GOT3 (cell line): ENCODE data around the gene HGS.

Experiments used
- DNase-seq: peaks from one replicate; lab custom pipeline; 2025; ENCODE audit warnings: mixed read lengths; lab: John Stamatoyannopoulos, UW

Gene HGS

DNA sequence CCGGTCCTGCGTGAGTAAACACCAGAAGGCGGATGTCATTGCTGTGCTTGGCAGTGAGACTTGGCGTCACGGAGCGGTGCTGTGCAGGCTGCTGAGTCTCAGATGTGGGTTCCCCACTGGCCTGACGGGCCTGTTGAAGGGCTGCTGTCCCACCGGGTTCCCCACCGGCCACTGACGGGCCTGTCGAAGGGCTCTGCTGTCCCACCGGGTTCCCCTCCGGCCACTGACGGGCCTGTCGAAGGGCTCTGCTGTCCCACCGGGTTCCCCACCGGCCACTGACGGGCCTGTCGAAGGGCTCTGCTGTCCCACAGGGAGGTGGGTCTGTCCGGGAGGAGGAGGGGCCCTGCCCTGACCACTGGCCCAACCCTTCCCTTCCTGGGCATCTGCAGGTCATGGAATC is 2.8 kb downstream of the HGS start:
- DNase-seq, result no peak

- no peak for DNase-seq
Measured at GRCh38 chr17:81687770-81688541, 4.1 kb downstream of the HGS start.

- no peak for DNase-seq
Measured at GRCh38 chr17:81688616-81689015, 4.8 kb downstream of the HGS start.

DNA sequence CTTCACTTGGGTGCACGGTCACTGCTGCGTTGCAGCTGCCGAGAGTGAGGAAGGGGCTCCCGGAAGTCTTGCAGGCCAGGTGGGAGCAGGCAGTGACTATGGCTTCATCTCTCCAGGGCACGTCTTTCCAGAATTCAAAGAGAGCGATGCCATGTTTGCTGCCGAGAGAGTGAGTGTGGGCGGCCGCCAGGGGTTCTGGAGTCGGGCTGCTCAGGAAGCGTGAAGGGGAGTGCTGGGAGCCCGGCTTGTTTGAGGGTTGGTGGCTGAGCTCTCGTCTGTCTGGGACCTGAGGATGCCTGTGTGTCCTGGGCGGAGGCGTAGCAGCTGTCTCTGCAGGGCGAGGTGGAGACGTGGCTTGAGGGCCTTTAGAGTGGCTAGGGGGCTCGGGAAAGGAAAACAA is 6.3 kb downstream of the HGS start:
- DNase-seq, result no peak

DNA sequence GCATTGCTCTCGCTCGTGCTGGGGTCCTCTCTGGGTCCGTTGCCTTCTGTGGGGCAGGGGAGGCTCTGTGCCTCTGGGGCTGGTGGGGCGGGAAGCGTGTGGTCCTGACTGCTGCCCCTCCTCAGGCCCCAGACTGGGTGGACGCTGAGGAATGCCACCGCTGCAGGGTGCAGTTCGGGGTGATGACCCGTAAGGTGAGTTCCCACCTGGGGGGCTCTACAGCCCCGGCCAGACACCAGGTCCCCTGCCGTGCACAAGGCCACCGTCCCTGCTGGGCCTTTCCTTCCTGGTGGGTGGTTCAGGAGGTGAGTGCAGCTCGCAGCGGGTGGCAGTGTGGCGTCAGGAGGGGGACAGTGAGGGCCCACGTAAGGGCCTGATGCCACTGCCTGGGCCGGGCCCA is 6.7 kb downstream of the HGS start:
- DNase-seq, result no peak

DNA sequence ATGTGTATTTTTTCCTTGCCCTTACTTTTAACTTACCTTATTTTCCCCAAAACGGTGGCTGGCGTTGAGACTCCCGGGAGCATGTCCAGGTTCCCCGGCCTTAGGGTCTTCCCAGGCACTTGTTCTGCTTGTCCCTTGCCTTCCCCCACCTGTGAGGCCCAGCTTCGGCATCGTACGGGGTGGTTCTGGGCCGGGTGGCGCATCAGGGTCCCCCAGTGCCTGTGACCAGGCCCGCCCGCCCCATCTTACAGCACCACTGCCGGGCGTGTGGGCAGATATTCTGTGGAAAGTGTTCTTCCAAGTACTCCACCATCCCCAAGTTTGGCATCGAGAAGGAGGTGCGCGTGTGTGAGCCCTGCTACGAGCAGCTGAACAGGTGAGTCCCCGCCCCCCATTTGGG is 7.4 kb downstream of the HGS start:
- no peak for DNase-seq

GRCh38 chr17:81691608-81692007 is 7.8 kb downstream of the HGS start:
- DNase-seq, result no peak

DNA sequence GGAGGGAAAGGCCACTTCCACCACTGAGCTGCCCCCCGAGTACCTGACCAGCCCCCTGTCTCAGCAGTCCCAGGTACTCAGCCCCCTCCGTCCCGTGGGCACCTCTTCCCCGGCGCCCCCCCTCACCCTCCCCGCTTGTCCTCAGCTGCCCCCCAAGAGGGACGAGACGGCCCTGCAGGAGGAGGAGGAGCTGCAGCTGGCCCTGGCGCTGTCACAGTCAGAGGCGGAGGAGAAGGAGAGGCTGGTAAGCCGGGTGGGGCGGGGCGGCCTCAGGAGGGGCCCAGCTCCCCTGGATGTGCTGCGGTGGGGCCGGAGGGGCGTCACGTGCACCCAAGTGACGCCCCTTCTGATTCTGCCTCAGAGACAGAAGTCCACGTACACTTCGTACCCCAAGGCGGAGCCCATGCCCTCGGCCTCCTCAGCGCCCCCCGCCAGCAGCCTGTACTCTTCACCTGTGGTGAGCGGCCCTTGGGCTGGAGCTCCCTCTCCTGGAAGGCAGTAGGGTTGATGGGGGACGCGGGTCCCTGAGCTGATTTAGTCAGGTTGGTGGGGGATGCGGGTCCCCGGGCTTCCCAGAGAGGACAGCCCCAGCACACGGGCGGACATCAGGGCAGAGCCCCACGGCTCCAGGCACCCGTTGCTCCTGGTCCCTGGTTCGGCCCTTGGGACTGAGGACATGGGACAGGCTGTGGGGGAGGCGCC is 9.8 kb downstream of the HGS start:
- DNase-seq, result no peak

GRCh38 chr17:81694810-81695209 is 11.0 kb downstream of the HGS start:
- DNase-seq, result no peak

DNA sequence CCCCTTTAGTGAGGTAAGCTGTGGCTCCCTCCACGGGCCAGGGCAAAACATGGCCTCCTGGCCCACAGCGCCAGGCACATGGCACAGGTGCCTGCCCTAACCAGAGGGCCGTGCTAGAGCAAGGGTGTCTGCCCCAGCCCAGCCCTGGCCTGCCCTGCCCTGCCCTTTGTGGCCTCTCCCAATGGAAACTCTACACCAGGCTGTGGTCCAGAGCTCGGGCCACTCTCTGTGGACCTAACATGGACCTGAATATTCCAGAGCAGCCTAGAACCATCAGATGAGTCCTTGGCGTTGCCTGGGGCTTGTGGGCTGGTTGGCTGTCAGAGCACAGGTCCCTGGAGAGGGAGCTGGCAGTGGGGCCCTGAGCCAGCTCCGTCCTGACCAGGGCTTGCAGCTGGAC is 11.4 kb downstream of the HGS start:
- DNase-seq, result no peak

DNA sequence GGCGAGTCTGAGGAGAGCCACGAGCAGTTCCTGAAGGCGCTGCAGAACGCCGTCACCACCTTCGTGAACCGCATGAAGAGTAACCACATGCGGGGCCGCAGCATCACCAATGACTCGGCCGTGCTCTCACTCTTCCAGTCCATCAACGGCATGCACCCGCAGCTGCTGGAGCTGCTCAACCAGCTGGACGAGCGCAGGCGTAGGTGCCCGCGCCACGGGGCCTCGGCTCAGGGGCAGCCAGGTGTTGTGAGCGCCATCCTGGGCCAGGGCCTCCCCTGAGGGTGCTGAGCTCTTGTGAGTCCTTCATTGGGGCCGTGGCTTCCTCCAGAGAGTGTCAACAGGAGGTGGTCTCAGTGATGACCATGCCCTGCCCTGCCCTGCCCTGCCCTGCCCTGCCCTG is 12.0 kb downstream of the HGS start:
- DNase-seq, result no peak

DNA sequence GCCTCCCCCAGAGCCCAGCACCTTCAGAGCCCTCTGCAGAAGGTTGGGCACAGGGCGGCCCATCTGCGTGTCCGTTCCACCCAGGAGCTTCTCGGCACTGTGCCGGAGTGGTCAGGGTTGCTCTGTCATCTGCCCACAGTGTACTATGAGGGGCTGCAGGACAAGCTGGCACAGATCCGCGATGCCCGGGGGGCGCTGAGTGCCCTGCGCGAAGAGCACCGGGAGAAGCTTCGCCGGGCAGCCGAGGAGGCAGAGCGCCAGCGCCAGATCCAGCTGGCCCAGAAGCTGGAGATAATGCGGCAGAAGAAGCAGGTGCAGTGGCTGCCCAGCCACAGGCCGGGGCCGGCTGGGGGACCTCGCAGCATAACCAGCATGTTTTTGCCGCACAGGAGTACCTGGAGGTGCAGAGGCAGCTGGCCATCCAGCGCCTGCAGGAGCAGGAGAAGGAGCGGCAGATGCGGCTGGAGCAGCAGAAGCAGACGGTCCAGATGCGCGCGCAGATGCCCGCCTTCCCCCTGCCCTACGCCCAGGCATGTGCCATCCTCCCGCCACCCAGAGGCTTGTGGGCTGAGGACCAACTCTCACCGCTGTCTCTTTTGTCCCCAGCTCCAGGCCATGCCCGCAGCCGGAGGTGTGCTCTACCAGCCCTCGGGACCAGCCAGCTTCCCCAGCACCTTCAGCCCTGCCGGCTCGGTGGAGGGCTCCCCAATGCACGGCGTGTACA is 12.6 kb downstream of the HGS start:
- DNase-seq, result no peak

DNA sequence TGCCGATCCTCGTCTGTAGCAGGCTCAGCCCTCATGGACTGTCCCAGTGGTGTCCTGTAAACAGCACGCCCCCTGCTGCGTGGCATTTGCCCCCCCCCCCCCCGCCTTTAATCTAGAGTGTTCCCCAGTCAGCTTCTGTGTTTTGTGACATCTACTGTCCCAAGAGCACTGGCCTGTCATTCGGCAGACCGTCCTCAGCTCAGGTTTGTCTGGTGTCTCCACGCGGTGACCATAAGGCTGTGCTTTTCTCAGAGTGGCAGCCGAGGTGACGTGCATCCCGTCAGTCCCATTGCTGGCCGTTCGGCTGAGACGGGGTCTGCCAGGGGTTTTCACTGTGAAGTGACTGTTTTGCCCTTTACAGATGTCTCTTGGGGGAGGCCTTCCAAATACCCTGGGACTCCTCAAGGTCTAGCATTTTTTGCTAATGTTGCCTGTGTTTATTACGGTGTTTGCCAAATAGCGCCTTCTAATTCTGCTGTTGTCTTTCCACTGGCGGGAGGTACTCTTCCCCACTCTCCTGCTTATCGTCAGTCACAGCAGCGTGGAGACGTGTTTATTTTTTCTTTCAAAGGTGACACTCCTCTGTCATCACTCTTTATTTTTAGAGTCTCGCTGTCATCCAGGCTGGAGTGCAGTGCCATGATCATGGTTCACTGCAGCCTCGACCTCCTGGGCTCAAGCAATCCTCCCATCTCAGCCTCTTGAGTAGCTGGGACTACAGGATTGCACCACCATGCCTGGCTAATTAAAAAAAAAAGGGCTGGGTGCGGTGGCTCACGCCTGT is 13.6 kb downstream of the HGS start:
- DNase-seq, result no peak

GRCh38 chr17:81700353-81701287 is 16.8 kb downstream of the HGS start:
- DNase-seq, result no peak

- no peak for DNase-seq
Measured at GRCh38 chr17:81701288-81702071, 17.7 kb downstream of the HGS start.

DNA sequence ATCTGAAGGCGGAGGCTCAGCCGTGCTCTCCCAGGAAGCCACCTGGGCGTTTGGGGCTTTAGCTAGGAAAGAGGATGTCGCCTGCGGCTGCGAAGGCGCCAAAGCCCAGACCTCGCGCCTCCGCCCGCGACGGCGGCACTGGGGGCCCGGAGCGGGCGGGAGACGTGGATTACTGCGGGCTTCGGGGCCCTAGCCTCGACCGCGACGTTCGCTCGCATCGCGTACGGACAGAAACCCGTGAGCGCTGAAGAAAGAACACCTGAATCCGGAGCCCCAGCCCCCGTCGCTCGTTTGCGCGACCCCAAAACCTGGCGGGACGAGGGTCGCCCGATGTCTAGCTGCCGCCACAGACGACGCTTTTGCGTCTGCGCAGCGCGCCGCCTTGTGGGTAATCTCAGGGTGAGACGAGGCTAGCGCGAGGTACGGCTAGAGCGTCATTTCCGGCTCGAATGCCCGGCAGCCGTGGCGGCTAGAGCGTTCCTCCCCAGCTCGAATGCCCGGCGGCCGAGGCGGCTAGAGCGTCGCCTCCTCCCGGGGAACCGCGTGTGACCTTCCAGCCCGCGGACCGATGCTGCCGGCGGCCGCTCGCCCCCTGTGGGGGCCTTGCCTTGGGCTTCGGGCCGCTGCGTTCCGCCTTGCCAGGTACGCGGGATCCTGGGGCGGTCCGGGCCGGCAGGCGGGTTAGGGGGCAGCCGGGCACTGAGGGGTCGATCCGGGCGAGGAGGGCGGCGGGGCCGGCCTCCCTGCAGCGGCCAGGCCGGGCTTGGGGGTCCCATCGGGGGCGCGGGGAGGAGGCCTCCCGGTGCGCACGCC is 19.3 kb downstream of the HGS start, which contains the start of gene MRPL12:
MRPL12 (plus strand) TSS at position 434 of the 813 bp plus-strand sequence; CDS start at position 569, 135 bp downstream.
- peak; percentile 62 for DNase-seq

DNA sequence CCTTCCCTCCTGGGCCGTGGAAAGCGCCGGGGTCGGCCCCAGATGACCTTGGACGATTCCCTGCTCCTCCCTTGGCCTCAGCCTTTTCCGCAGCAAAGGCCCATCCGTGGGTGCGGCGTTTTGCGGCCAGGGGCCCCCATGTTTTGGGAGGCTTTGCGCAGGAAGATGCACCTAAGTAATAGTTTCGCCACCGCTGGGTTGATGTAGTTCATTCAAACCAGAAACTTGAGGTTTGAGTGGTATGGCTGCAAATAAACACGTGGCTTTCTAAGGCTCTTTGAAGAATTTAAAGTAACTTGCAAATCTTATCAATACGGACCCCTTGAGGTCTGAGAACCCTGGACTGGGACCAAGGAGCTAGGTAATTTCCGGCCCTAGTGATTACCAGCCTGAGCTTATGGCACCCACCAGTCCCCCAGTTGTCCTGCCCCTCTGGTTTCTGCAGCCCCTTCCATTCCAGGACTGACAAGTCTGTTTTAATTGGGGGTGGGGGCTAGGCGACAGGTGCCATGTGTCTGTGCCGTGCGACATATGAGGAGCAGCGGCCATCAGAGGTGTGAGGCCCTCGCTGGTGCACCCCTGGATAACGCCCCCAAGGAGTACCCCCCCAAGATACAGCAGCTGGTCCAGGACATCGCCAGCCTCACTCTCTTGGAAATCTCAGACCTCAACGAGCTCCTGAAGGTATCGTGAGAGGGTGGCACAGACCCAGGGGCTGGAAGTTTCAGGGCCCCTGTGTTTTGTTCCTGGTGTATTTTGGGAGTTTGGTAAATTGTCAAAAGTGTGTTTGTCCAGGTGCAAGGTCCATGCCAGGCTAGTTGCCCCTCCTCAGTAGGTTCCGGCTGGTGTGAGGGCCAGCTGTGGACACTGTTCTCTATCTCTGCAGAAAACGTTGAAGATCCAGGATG is 20.2 kb downstream of the HGS start:
- no peak for DNase-seq
